Ecto neural progenitor cell (in vitro differentiated cells): ENCODE results near the gene ZNF547.
A peak's percentile ranks its signal among the peaks of the same experiment; 100 is the strongest.

ENCODE experiments used
- DNase-seq: peaks from one replicate; pipeline ENCODE4 v3.0.0-alpha.2; 2018; ENCODE audit warnings: low spot score

Gene ZNF547

GRCh38 chr19:57362997-57363687, at the start of gene ZNF547, which contains the start of gene TRAPPC2B:
ZNF547 (plus strand) TSS chr19:57363551; CDS start chr19:57368556, 5,005 bp downstream.
TRAPPC2B (plus strand) TSS chr19:57363551; CDS start chr19:57364834, 1,283 bp downstream.
- DNase-seq: peak; percentile 99

- DNase-seq: no peak
Measured at GRCh38 chr19:57314146-57314545, 49.2 kb upstream of the ZNF547 start.

- DNase-seq: peak; percentile 55
Measured at GRCh38 chr19:57317503-57317902, 45.8 kb upstream of the ZNF547 start.

- no peak for DNase-seq
Measured at GRCh38 chr19:57319869-57320179, 43.5 kb upstream of the ZNF547 start.

GRCh38 chr19:57320180-57321084, 42.9 kb upstream of the ZNF547 start, which contains the start of gene ZNF543:
ZNF543 (plus strand) TSS chr19:57320472; CDS start chr19:57320854, 382 bp downstream.
- DNase-seq: peak; percentile 96

GRCh38 chr19:57321116-57321515, 42.2 kb upstream of the ZNF547 start:
- no peak for DNase-seq

GRCh38 chr19:57321751-57322150, 41.6 kb upstream of the ZNF547 start:
- DNase-seq: no peak

GRCh38 chr19:57324992-57325391, 38.4 kb upstream of the ZNF547 start:
- no peak for DNase-seq

GRCh38 chr19:57327993-57328392, 35.4 kb upstream of the ZNF547 start:
- DNase-seq: no peak

- DNase-seq: no peak
Measured at GRCh38 chr19:57334191-57334590, 29.2 kb upstream of the ZNF547 start.

GRCh38 chr19:57338877-57339276, 24.5 kb upstream of the ZNF547 start:
- DNase-seq: no peak

GRCh38 chr19:57342582-57342981, 20.8 kb upstream of the ZNF547 start:
- DNase-seq: no peak

- no peak for DNase-seq
Measured at GRCh38 chr19:57348136-57348535, 15.2 kb upstream of the ZNF547 start.

- peak; percentile 92 for DNase-seq
Measured at GRCh38 chr19:57350877-57351805, 12.2 kb upstream of the ZNF547 start, which contains the start of gene ZNF304. ZNF304 (plus strand) TSS chr19:57351271; CDS start chr19:57351665, 394 bp downstream.

GRCh38 chr19:57351867-57352266, 11.5 kb upstream of the ZNF547 start:
- DNase-seq: no peak

- DNase-seq: no peak
Measured at GRCh38 chr19:57355916-57356315, 7.4 kb upstream of the ZNF547 start.

GRCh38 chr19:57357406-57357805, 5.9 kb upstream of the ZNF547 start:
- no peak for DNase-seq

GRCh38 chr19:57359300-57359699, 4.1 kb upstream of the ZNF547 start:
- no peak for DNase-seq

GRCh38 chr19:57362419-57362818, 932 bp upstream of the ZNF547 start:
- no peak for DNase-seq

- no peak for DNase-seq
Measured at GRCh38 chr19:57363688-57364181, 384 bp downstream of the ZNF547 start.

GRCh38 chr19:57366776-57367175, 3.4 kb downstream of the ZNF547 start:
- no peak for DNase-seq

- no peak for DNase-seq
Measured at GRCh38 chr19:57374179-57374578, 10.8 kb downstream of the ZNF547 start.
